OCI-LY1 (cell line): ENCODE measurements around the gene CHCHD2.

Experiments used
- EZH2 ChIP-seq: fragments of 200-600 bp; sonication (generic), shearing (Covaris generic); IDR thresholded peaks from 2 replicates; pipeline ENCODE4 v1.8.0; 2017; ENCODE audit warnings: borderline replicate concordance, mixed run types, mild to moderate bottlenecking, antibody characterized with exemption, low read length, moderate library complexity, mixed read lengths
- TF ChIP-seq, protein P1 (sequence below): fragments of 200-600 bp; sonication (generic), shearing (Covaris generic); IDR thresholded peaks from 2 replicates; pipeline ENCODE4 v1.5.1; 2017; ENCODE audit warnings: mild to moderate bottlenecking, antibody characterized with exemption, low read length, moderate library complexity, mixed read lengths

DNA sequence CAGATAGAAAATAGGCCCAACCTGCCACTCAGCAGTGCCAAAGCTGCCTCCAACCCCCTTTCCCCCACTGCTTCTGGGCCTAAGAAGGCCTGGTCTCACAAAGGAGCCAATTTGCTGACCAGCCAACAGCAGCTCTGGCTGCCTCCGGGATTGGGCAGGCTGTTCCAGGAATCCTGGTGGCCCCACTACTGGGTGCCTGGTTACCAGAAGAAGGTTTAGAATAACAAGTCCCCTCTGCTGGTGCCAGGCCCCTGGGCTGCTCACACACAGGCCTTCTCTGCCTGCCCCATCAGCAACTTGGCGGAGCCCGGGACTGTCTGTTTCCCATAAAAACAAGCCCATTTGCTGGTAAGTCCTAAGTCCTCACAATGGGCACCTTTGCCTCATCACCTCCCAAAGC lies 14.7 kb downstream of the CHCHD2 start:
- TF ChIP-seq, protein P1, sequence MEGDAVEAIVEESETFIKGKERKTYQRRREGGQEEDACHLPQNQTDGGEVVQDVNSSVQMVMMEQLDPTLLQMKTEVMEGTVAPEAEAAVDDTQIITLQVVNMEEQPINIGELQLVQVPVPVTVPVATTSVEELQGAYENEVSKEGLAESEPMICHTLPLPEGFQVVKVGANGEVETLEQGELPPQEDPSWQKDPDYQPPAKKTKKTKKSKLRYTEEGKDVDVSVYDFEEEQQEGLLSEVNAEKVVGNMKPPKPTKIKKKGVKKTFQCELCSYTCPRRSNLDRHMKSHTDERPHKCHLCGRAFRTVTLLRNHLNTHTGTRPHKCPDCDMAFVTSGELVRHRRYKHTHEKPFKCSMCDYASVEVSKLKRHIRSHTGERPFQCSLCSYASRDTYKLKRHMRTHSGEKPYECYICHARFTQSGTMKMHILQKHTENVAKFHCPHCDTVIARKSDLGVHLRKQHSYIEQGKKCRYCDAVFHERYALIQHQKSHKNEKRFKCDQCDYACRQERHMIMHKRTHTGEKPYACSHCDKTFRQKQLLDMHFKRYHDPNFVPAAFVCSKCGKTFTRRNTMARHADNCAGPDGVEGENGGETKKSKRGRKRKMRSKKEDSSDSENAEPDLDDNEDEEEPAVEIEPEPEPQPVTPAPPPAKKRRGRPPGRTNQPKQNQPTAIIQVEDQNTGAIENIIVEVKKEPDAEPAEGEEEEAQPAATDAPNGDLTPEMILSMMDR, result no peak
- TF ChIP-seq EZH2, result no peak
